ENCODE data around the gene PLXDC2. TPM values are rescaled to one million over a fixed set of nuclear protein-coding genes. Genes with fewer than 3 reads are reported as not detected.

The PLXDC2 gene
- total RNA-seq, 2 experiments from 2014 or later, result not detected

- DNase-seq, result no peak
- no peaks in the 10 kb centered on the region for H3K36me3 Mint-ChIP-seq (ENCODE audit: low read depth)
- H3K27ac Mint-ChIP-seq, result no peak overlapping the region
- TF ChIP-seq CTCF (IDR thresholded peaks at IDR 0.05), result no peak
- intact Hi-C loops (cut with micrococcal nuclease), result no loop called here
- ChIA-PET CTCF (no interaction called here), POLR2A (no interaction called here)
- no peaks in the 10 kb centered on the region for H3K4me1 Mint-ChIP-seq (ENCODE audit: low read depth)
- no peak for ATAC-seq
- no peaks in the 10 kb centered on the region for H3K27me3 Mint-ChIP-seq
- H3K4me3 Mint-ChIP-seq, result no peak overlapping the region
- peaks cover 11% of the 10 kb centered on the region for H3K9me3 Mint-ChIP-seq
These were observed 317.5 kb downstream of the PLXDC2 start for GRCh38 chr10:20133669-20134189.

- no peak overlapping the region for H3K27ac Mint-ChIP-seq
- ChIA-PET POLR2A (no interaction called here), CTCF (no interaction called here)
- TF ChIP-seq CTCF (IDR thresholded peaks at IDR 0.05), result no peak
- no peaks in the 10 kb centered on the region for H3K36me3 Mint-ChIP-seq (ENCODE audit: low read depth)
- no peaks in the 10 kb centered on the region for H3K27me3 Mint-ChIP-seq
- intact Hi-C loops (cut with micrococcal nuclease), result no loop called here
- H3K4me3 Mint-ChIP-seq, result no peak overlapping the region
- no peak for DNase-seq
- no peak for ATAC-seq
- H3K4me1 Mint-ChIP-seq (ENCODE audit: low read depth), result no peaks in the 10 kb centered on the region
- H3K9me3 Mint-ChIP-seq, result peaks cover 4% of the 10 kb centered on the region
These were observed 326.1 kb downstream of the PLXDC2 start for GRCh38 chr10:20142311-20142710.

- no peak for DNase-seq
- no peak overlapping the region for H3K4me3 Mint-ChIP-seq
- H3K27me3 Mint-ChIP-seq, result no peaks in the 10 kb centered on the region
- intact Hi-C loops (cut with micrococcal nuclease), result no loop called here
- no peaks in the 10 kb centered on the region for H3K9me3 Mint-ChIP-seq
- CTCF ChIA-PET, result no interaction called here
- TF ChIP-seq CTCF (IDR thresholded peaks at IDR 0.05), result no peak
- no peaks in the 10 kb centered on the region for H3K4me1 Mint-ChIP-seq (ENCODE audit: low read depth)
- POLR2A ChIA-PET, result no interaction called here
- H3K27ac Mint-ChIP-seq, result no peak overlapping the region
- H3K36me3 Mint-ChIP-seq (ENCODE audit: low read depth), result no peaks in the 10 kb centered on the region
- ATAC-seq, result no peak
These were observed 328.0 kb downstream of the PLXDC2 start for GRCh38 chr10:20144268-20144667.

- intact Hi-C loops (cut with micrococcal nuclease), result no loop called here
- ATAC-seq (no peak), DNase-seq (no peak)
- H3K9me3 Mint-ChIP-seq, result no peaks in the 10 kb centered on the region
- no peak overlapping the region for H3K27ac Mint-ChIP-seq
- no peaks in the 10 kb centered on the region for H3K36me3 Mint-ChIP-seq (ENCODE audit: low read depth)
- CTCF ChIA-PET, result no interaction called here
- no peaks in the 10 kb centered on the region for H3K4me1 Mint-ChIP-seq (ENCODE audit: low read depth)
- H3K4me3 Mint-ChIP-seq, result no peak overlapping the region
- H3K27me3 Mint-ChIP-seq, result no peaks in the 10 kb centered on the region
- no peak for TF ChIP-seq CTCF (IDR thresholded peaks at IDR 0.05)
- POLR2A ChIA-PET, result no interaction called here
These were observed 329.8 kb downstream of the PLXDC2 start for GRCh38 chr10:20146004-20146403.

- ATAC-seq, result no peak
- TF ChIP-seq CTCF (IDR thresholded peaks at IDR 0.05), result no peak
- no peaks in the 10 kb centered on the region for H3K27me3 Mint-ChIP-seq
- no peak overlapping the region for H3K4me3 Mint-ChIP-seq
- CTCF ChIA-PET, result no interaction called here
- no peak overlapping the region for H3K27ac Mint-ChIP-seq
- no peaks in the 10 kb centered on the region for H3K36me3 Mint-ChIP-seq (ENCODE audit: low read depth)
- H3K4me1 Mint-ChIP-seq (ENCODE audit: low read depth), result no peaks in the 10 kb centered on the region
- DNase-seq, result no peak
- intact Hi-C loops (cut with micrococcal nuclease), result no loop called here
- POLR2A ChIA-PET, result no interaction called here
- no peaks in the 10 kb centered on the region for H3K9me3 Mint-ChIP-seq
These were observed 331.5 kb downstream of the PLXDC2 start for GRCh38 chr10:20147684-20148083.
